H9 (cell line): ENCODE measurements around the gene S100A7. TPM values are rescaled to one million over a fixed set of nuclear protein-coding genes. Genes with fewer than 3 reads are reported as not detected.

Experiments used
- DNase-seq: peaks from one replicate; pipeline ENCODE4 v3.0.0-alpha.2; 2017
- H2AFZ ChIP-seq: one replicate; pipeline ENCODE4 v1.6.1; 2013; ENCODE audit warnings: mild to moderate bottlenecking, low read length, control low read depth, moderate library complexity
- H2AK5ac ChIP-seq: 2 replicates; pipeline ENCODE4 v1.6.1; 2013; ENCODE audit warnings: low read length, control low read depth, mixed read lengths; ENCODE audit not compliant: insufficient read length
- H2BK120ac ChIP-seq: one replicate; pipeline ENCODE4 v1.6.1; 2013; ENCODE audit warnings: low read depth, mild to moderate bottlenecking, low read length, control low read depth, inconsistent platforms; ENCODE audit not compliant: poor library complexity, severe bottlenecking
- H2BK12ac ChIP-seq: 2 replicates; pipeline ENCODE4 v1.6.1; 2013; ENCODE audit warnings: low read length, control low read depth, mixed read lengths, low read depth; ENCODE audit not compliant: insufficient read length
- H2BK15ac ChIP-seq: 2 replicates; pipeline ENCODE4 v1.6.1; 2013; ENCODE audit warnings: low read depth, low read length, control low read depth
- H2BK20ac ChIP-seq: one replicate; pipeline ENCODE4 v1.6.1; 2013; ENCODE audit warnings: low read depth, mild to moderate bottlenecking, low read length, control low read depth, inconsistent platforms; ENCODE audit not compliant: poor library complexity, severe bottlenecking
- H2BK5ac ChIP-seq: 2 replicates; pipeline ENCODE4 v1.6.1; 2013; ENCODE audit warnings: low read length, control low read depth, mixed read lengths; ENCODE audit not compliant: insufficient read length
- H3K14ac ChIP-seq: 2 replicates; pipeline ENCODE4 v1.6.1; 2013; ENCODE audit warnings: low read length, control low read depth; ENCODE audit not compliant: insufficient read depth
- H3K18ac ChIP-seq: 2 replicates; pipeline ENCODE4 v1.6.1; 2013; ENCODE audit warnings: low read depth, mild to moderate bottlenecking, mixed read lengths, low read length, control low read depth; ENCODE audit not compliant: insufficient read length
- H3K23ac ChIP-seq: 2 replicates; pipeline ENCODE4 v1.6.1; 2013; ENCODE audit warnings: low read length, control low read depth, mixed read lengths, low read depth; ENCODE audit not compliant: insufficient read length
- H3K23me2 ChIP-seq: 2 replicates; pipeline ENCODE4 v1.6.1; 2013; ENCODE audit warnings: low read depth, mild to moderate bottlenecking, mixed read lengths, low read length, control low read depth; ENCODE audit not compliant: insufficient read length, poor library complexity, severe bottlenecking
- H3K27ac ChIP-seq: 2 replicates; pipeline ENCODE4 v1.5.1; 2013; ENCODE audit warnings: low read length, control low read depth, mixed read lengths, low read depth; ENCODE audit not compliant: insufficient read length
- H3K27me3 ChIP-seq: 2 replicates; pipeline ENCODE4 v1.6.1; 2013; ENCODE audit warnings: low read length, control low read depth, inconsistent platforms; ENCODE audit not compliant: insufficient read depth
- H3K4ac ChIP-seq: 2 replicates; pipeline ENCODE4 v1.6.1; 2013; ENCODE audit warnings: low read depth, mild to moderate bottlenecking, control low read depth, inconsistent platforms, low read length, moderate library complexity
- H3K4me1 ChIP-seq: 2 replicates; pipeline ENCODE4 v1.6.1; 2013; ENCODE audit warnings: low read length, control low read depth, inconsistent platforms; ENCODE audit not compliant: insufficient read depth
- H3K4me2 ChIP-seq: 2 replicates; pipeline ENCODE4 v1.6.1; 2013; ENCODE audit warnings: low read length, control low read depth, mixed read lengths; ENCODE audit not compliant: insufficient read length, insufficient read depth
- H3K56ac ChIP-seq: 2 replicates; pipeline ENCODE4 v1.6.1; 2013; ENCODE audit warnings: low read depth, mild to moderate bottlenecking, mixed read lengths, low read length, control low read depth; ENCODE audit not compliant: insufficient read length
- H3K79me1 ChIP-seq: 2 replicates; pipeline ENCODE4 v1.6.1; 2013; ENCODE audit warnings: low read depth, mild to moderate bottlenecking, moderate library complexity, low read length, control low read depth, inconsistent platforms; ENCODE audit not compliant: insufficient read depth, poor library complexity, severe bottlenecking
- H3K79me2 ChIP-seq: 2 replicates; pipeline ENCODE4 v1.6.1; 2013; ENCODE audit warnings: low read length, control low read depth, inconsistent platforms; ENCODE audit not compliant: insufficient read depth
- H3K9ac ChIP-seq: 2 replicates; pipeline ENCODE4 v1.6.1; 2013; ENCODE audit warnings: low read length, control low read depth, mixed read lengths; ENCODE audit not compliant: insufficient read length; ENCODE audit errors: extremely low read depth
- H3K9me3 ChIP-seq: one replicate; pipeline ENCODE4 v1.6.1; 2013; ENCODE audit warnings: low read depth, low read length, inconsistent platforms; ENCODE audit not compliant: control insufficient read depth
- H3T11ph ChIP-seq: one replicate; pipeline ENCODE4 v1.6.1; 2013; ENCODE audit warnings: mild to moderate bottlenecking, low read length, control low read depth, inconsistent platforms
- H4K20me1 ChIP-seq: one replicate; pipeline ENCODE4 v1.6.1; 2013; ENCODE audit not compliant: control insufficient read depth, insufficient read length, insufficient read depth
- H4K5ac ChIP-seq: 2 replicates; pipeline ENCODE4 v1.6.1; 2013; ENCODE audit warnings: low read depth, mild to moderate bottlenecking, mixed read lengths, low read length, control low read depth; ENCODE audit not compliant: insufficient read length
- H4K8ac ChIP-seq: replicated peaks from 2 replicates; pipeline ENCODE4 v1.6.1; 2013; ENCODE audit warnings: low read length, control low read depth, mixed read lengths, low read depth; ENCODE audit not compliant: insufficient read length
- H4K91ac ChIP-seq: 2 replicates; pipeline ENCODE4 v1.6.1; 2013; ENCODE audit warnings: low read depth, mild to moderate bottlenecking, moderate library complexity, mixed read lengths, low read length, control low read depth; ENCODE audit not compliant: insufficient read length
- H3K27ac Mint-ChIP-seq, 3 experiments: 2 replicates in 2 of 3; 3 replicates in 1 of 3; pipeline ENCODE4 v1.8.0; 2020 to 2021; ENCODE audit warnings: mixed read lengths in 3 of 3, mild to moderate bottlenecking in 1 of 3, moderate library complexity in 1 of 3
- H3K27me3 Mint-ChIP-seq: 2 replicates; pipeline ENCODE4 v1.8.0; 2021; ENCODE audit warnings: low read depth, mild to moderate bottlenecking, moderate library complexity, mixed read lengths
- H3K36me3 Mint-ChIP-seq, 3 experiments: 2 replicates in 2 of 3; 3 replicates in 1 of 3; pipeline ENCODE4 v1.8.0; 2020 to 2021; ENCODE audit warnings: low read depth in 3 of 3, mixed read lengths in 3 of 3; ENCODE audit not compliant: insufficient read depth in 1 of 3
- H3K4me1 Mint-ChIP-seq, 2 experiments: 2 replicates each; pipeline ENCODE4 v1.8.0; 2020; ENCODE audit warnings: mixed read lengths in 2 of 2
- H3K4me3 Mint-ChIP-seq, 2 experiments: 2 replicates in 1 of 2; 3 replicates in 1 of 2; pipeline ENCODE4 v1.8.0; 2020 to 2021; ENCODE audit warnings: mild to moderate bottlenecking in 2 of 2, mixed read lengths in 2 of 2, moderate library complexity in 1 of 2
- H3K9me3 Mint-ChIP-seq, 2 experiments: 2 replicates in 1 of 2; 3 replicates in 1 of 2; pipeline ENCODE4 v1.8.0; 2020; ENCODE audit warnings: mild to moderate bottlenecking in 2 of 2, mixed read lengths in 2 of 2, moderate library complexity in 1 of 2
- CTCF ChIP-seq: fragments of 200-600 bp; sonication (generic); conservative IDR thresholded peaks from 3 replicates; pipeline ENCODE4 v1.8.0; 2021; ENCODE audit warnings: antibody characterized with exemption, mild to moderate bottlenecking
- WGBS: extraction: QIAGEN DNeasy Blood & Tissue Kit; methylation state at CpG from one replicate; pipeline ENCODE4 v1.1.7; 2013; ENCODE audit warnings: missing lambda C conversion rate, low lambda C conversion rate, mixed read lengths; ENCODE audit not compliant: insufficient read length; ENCODE audit errors: extremely low coverage; 5-methylcytosine and 5-hydroxymethylcytosine counted together
- total RNA-seq: library from RNA; stranded (reverse); gene quantifications from 2 replicates; pipeline ENCODE4 v1.2.1, GENCODE V29; 2021

S100A7 gene
- total RNA-seq, 1 experiment from 2014 or later: not detected

- Histone ChIP-seq H3K23ac (no peak overlapping the region), H2BK12ac (no peak overlapping the region), H4K8ac (no peak overlapping the region), H2BK15ac (no peak overlapping the region), H3K18ac (no peak overlapping the region), H3K4me1 (no peaks in the 10 kb centered on the region), H3K4ac (no peak overlapping the region), H3K27me3 (no peaks in the 10 kb centered on the region; the same call in 1 of the 2 replicates), H2BK120ac (no peak overlapping the region), H2AFZ (no peak overlapping the region), H4K5ac (no peak overlapping the region), H2AK5ac (no peak overlapping the region), H3K27ac (no peak overlapping the region), H3K56ac (no peak overlapping the region), H4K91ac (no peak overlapping the region), H4K20me1 (no peaks in the 10 kb centered on the region), H3K79me1 (no peaks in the 10 kb centered on the region), H3K9me3 (no peaks in the 10 kb centered on the region), H2BK5ac (no peak overlapping the region), H3K14ac (no peak overlapping the region; the same call in 1 of the 2 replicates), H3K23me2 (no peaks in the 10 kb centered on the region), H3K9ac (no peak overlapping the region), H3T11ph (no peak overlapping the region), H3K4me2 (no peak overlapping the region), H3K79me2 (no peaks in the 10 kb centered on the region), H2BK20ac (no peak overlapping the region)
- Mint-ChIP-seq H3K4me3 (no peak overlapping the region; a peak in 1 of 5 replicates), H3K27me3 (peaks cover 9% of the 10 kb centered on the region), H3K27ac (no peak overlapping the region), H3K36me3 (no peaks in the 10 kb centered on the region), H3K9me3 (peaks cover 0 to 3% of the 10 kb centered on the region in 2 experiments; a peak in 1 of 5 replicates), H3K4me1 (no peaks in the 10 kb centered on the region)
- no peak for DNase-seq
- no CpG with 5 or more reads among the region's 7 CpGs for WGBS
- TF ChIP-seq CTCF: no peak
Observed at GRCh38 chr1:153429266-153430165, 30.9 kb downstream of the S100A7 start.
